ENCODE results near the gene CCNY. TPM values are rescaled to one million over a fixed set of nuclear protein-coding genes. Genes with fewer than 3 reads are reported as not detected.

The CCNY gene
- total RNA-seq, 1 donor from 2014 or later = 81.1 TPM

DNA sequence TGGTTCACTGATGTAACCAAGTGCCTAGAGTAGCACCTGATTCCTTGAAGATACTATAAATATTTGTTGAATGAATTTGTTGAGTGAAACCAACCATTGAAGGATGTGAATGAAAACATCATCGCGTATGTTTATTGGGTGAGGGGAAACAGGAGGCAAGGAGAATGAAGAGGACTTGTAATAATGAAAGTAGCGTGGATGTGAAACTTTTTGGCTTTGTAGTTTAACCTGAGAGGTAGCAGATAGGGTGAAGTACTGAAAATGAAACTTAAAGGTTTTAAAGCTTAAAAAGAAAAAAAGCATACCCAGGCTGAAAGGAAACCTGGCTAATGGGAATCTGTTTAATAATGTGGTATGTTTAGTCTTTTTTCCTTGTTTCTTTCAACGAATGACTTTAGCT lies 5.2 kb downstream of the CCNY start:
- DNase-seq = no peak
- Histone ChIP-seq H3K27me3 (ENCODE audit: low read depth) (no peaks in the 10 kb centered on the region), H3K4me3 (peak overlapping the region; percentile 22), H3K4me1 (peaks cover 90% of the 10 kb centered on the region), H3K36me3 (no peaks in the 10 kb centered on the region), H3K9me3 (replicated peaks) (no peaks in the 10 kb centered on the region), H3K27ac (replicated peaks) (peak overlapping the region; percentile 33)
- no peak for TF ChIP-seq CTCF (IDR thresholded peaks at IDR 0.05; ENCODE audit: borderline replicate concordance)
- intact Hi-C loops (cut with micrococcal nuclease) = no loop called here

GRCh38 chr10:35342183-35342753 lies 6.0 kb downstream of the CCNY start:
- Histone ChIP-seq H3K36me3 (no peaks in the 10 kb centered on the region), H3K4me3 (no peak overlapping the region), H3K27me3 (ENCODE audit: low read depth) (no peaks in the 10 kb centered on the region), H3K9me3 (replicated peaks) (no peaks in the 10 kb centered on the region), H3K27ac (replicated peaks) (no peak overlapping the region), H3K4me1 (peaks cover 93% of the 10 kb centered on the region)
- intact Hi-C loops (cut with micrococcal nuclease) = no loop called here
- DNase-seq = no peak
- TF ChIP-seq CTCF (IDR thresholded peaks at IDR 0.05; ENCODE audit: borderline replicate concordance) = no peak

- DNase-seq = no peak
- intact Hi-C loops (cut with micrococcal nuclease) = no loop called here
- no peaks in the 10 kb centered on the region for H3K9me3 ChIP-seq (replicated peaks)
- peaks cover 93% of the 10 kb centered on the region for H3K4me1 ChIP-seq
- no peak overlapping the region for H3K4me3 ChIP-seq
- H3K27me3 ChIP-seq (ENCODE audit: low read depth) = no peaks in the 10 kb centered on the region
- H3K36me3 ChIP-seq = no peaks in the 10 kb centered on the region
- no peak overlapping the region for H3K27ac ChIP-seq (replicated peaks)
- no peak for TF ChIP-seq CTCF (IDR thresholded peaks at IDR 0.05; ENCODE audit: borderline replicate concordance)
Measured at GRCh38 chr10:35343739-35344138, 7.4 kb downstream of the CCNY start.

GRCh38 chr10:35345383-35345742 lies 9.1 kb downstream of the CCNY start:
- Histone ChIP-seq H3K4me1 (peaks cover 93% of the 10 kb centered on the region), H3K27ac (replicated peaks) (no peak overlapping the region), H3K9me3 (replicated peaks) (no peaks in the 10 kb centered on the region), H3K36me3 (no peaks in the 10 kb centered on the region), H3K27me3 (ENCODE audit: low read depth) (no peaks in the 10 kb centered on the region), H3K4me3 (no peak overlapping the region)
- DNase-seq = no peak
- intact Hi-C loops (cut with micrococcal nuclease) = no loop called here
- no peak for TF ChIP-seq CTCF (IDR thresholded peaks at IDR 0.05; ENCODE audit: borderline replicate concordance)

DNA sequence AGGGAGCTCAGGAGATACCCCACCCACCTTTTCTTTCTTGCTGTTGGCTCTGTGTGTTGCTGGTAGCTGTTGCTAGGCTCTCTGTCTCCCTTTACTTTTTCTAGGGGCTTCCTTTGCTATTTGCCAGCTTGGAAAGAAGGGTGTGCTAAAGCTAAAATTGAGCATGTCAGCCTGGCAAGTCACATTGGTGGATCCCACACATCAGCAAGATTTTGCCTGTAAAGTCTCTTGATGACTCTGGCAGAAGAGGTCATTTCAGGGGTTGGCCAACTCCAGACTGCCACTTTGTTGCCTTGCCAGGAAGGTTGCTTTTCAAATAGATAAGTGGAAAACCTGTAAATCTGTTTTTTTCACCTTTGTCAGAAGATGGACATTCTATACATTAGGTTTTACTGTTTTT lies 9.9 kb downstream of the CCNY start:
- intact Hi-C loops (cut with micrococcal nuclease) = no loop called here
- H3K27ac ChIP-seq (replicated peaks) = peak overlapping the region; percentile 43
- H3K4me1 ChIP-seq = peaks cover 93% of the 10 kb centered on the region
- DNase-seq = no peak
- no peak for TF ChIP-seq CTCF (IDR thresholded peaks at IDR 0.05; ENCODE audit: borderline replicate concordance)
- H3K36me3 ChIP-seq = no peaks in the 10 kb centered on the region
- H3K4me3 ChIP-seq = no peak overlapping the region
- no peaks in the 10 kb centered on the region for H3K9me3 ChIP-seq (replicated peaks)
- no peaks in the 10 kb centered on the region for H3K27me3 ChIP-seq (ENCODE audit: low read depth)

Measured in left ventricle myocardium inferior (tissue), 1 donor.